Endothelial cell of umbilical vein (primary cell): ENCODE data around the gene RBMS3.

ENCODE experiments used
- EZH2 ChIP-seq: IDR thresholded peaks from 2 replicates; pipeline ENCODE4 v1.6.1; 2012; ENCODE audit warnings: borderline replicate concordance, low read depth, mild to moderate bottlenecking, moderate library complexity, low read length, inconsistent platforms; ENCODE audit not compliant: severe bottlenecking
- FOS ChIP-seq: IDR thresholded peaks from 2 replicates; pipeline ENCODE4 v1.6.1; 2011; ENCODE audit warnings: mild to moderate bottlenecking, low read length, moderate library complexity, borderline replicate concordance; ENCODE audit not compliant: insufficient read depth
- TF ChIP-seq, protein P1 (sequence below), 2 donors: IDR thresholded peaks; 1 replicate in 1 of 2; 2 replicates in 1 of 2; pipeline ENCODE4 v1.5.1; 2011; ENCODE audit warnings: low read length in 2 of 2, mild to moderate bottlenecking in 2 of 2, moderate library complexity in 2 of 2, control low read depth in 1 of 2, inconsistent platforms in 1 of 2, low read depth in 1 of 2; ENCODE audit not compliant: insufficient read depth in 1 of 2; ENCODE audit errors: extremely low read depth in 1 of 2

DNA sequence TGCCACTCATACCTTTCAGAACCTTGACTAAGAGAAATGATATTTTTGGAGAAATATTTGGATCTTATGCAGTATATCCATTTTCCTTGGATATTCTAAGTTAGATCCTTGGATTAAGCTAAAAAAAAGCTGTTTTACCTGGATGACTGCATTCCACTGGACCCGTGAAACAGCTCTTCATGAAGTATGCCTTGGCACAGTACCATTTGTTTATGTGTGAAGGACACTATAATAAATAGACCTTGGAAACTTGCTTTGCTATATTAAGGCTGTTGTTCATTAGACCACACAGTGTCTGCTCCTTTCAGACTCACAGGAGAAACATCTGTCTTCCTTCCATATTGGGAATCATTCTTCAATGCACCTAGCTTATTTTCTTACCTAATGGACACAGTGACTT lies 674.5 kb downstream of the RBMS3 start:
- TF ChIP-seq, protein P1, sequence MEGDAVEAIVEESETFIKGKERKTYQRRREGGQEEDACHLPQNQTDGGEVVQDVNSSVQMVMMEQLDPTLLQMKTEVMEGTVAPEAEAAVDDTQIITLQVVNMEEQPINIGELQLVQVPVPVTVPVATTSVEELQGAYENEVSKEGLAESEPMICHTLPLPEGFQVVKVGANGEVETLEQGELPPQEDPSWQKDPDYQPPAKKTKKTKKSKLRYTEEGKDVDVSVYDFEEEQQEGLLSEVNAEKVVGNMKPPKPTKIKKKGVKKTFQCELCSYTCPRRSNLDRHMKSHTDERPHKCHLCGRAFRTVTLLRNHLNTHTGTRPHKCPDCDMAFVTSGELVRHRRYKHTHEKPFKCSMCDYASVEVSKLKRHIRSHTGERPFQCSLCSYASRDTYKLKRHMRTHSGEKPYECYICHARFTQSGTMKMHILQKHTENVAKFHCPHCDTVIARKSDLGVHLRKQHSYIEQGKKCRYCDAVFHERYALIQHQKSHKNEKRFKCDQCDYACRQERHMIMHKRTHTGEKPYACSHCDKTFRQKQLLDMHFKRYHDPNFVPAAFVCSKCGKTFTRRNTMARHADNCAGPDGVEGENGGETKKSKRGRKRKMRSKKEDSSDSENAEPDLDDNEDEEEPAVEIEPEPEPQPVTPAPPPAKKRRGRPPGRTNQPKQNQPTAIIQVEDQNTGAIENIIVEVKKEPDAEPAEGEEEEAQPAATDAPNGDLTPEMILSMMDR (IDR thresholded peaks at IDR 0.05; ENCODE audit: extremely low read depth in 1 of 2, insufficient read depth in 1 of 2, low read depth in 1 of 2, low read length in 2 of 2) = no peak
- TF ChIP-seq FOS (no peak), EZH2 (no peak)
